NCI-H128 (cell line): ENCODE data around the gene PCNX3.
A peak's percentile ranks its signal among the peaks of the same experiment; 100 is the strongest.

Experiments
- DNase-seq: peaks from one replicate; lab custom pipeline; 2025; ENCODE audit not compliant: unreplicated experiment; lab: John Stamatoyannopoulos, UW

Gene PCNX3

GRCh38 chr11:65615229-65615949 lies at the start of gene PCNX3:
Gene PCNX3, plus strand, starts transcription at chr11:65615776. Its CDS starts 536 bp downstream, at chr11:65616312.
- DNase-seq = peak; percentile 100

DNA sequence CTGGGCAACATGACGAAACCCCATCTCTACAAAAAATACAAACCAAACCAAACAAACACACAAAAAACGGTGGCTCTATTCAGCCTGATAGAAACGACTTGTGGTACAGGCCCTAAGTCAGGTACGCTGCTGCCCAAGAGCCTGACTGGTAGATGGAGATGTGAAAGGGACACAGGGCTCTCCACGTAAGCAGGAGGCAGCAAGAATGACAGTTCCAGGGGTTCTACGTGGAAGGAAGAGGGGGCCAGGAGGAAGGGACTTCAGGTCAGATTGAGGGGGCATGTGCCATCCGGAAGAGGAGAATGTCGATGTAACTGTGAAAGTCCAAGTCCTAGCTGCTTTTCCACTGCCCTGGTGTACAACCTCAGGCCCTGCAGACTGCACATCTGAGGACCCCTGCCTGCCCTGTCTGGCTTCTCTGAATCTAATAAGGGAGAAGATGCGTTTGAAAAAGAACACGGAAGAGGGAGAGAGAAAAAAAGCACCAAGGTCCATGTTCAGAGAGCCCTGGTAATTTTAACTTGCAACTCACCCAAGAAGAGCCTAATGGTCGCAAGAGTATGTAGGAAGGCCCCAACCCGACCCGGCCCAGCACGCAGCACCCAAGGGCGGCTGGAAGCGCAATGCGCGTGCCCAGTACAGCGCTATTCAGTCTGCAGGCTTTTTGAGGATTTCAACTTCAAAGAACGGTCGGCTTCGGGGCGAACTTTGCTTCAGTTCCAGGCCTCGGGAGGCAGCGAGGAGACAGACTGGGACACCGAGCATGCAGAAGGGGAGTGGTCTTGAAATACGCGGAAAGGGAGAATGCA lies 46.2 kb upstream of the PCNX3 start:
- no peak for DNase-seq

- peak; percentile 96 for DNase-seq
Observed at GRCh38 chr11:65569973-65570918, 45.3 kb upstream of the PCNX3 start, which contains the start of gene ZNRD2. Gene ZNRD2, plus strand, starts transcription at chr11:65570477. Its CDS starts 15 bp downstream, at chr11:65570492.

- DNase-seq = no peak
Observed at GRCh38 chr11:65571420-65571819, 44.2 kb upstream of the PCNX3 start.

GRCh38 chr11:65571940-65572339 lies 43.6 kb upstream of the PCNX3 start:
- peak; percentile 34 for DNase-seq

DNA sequence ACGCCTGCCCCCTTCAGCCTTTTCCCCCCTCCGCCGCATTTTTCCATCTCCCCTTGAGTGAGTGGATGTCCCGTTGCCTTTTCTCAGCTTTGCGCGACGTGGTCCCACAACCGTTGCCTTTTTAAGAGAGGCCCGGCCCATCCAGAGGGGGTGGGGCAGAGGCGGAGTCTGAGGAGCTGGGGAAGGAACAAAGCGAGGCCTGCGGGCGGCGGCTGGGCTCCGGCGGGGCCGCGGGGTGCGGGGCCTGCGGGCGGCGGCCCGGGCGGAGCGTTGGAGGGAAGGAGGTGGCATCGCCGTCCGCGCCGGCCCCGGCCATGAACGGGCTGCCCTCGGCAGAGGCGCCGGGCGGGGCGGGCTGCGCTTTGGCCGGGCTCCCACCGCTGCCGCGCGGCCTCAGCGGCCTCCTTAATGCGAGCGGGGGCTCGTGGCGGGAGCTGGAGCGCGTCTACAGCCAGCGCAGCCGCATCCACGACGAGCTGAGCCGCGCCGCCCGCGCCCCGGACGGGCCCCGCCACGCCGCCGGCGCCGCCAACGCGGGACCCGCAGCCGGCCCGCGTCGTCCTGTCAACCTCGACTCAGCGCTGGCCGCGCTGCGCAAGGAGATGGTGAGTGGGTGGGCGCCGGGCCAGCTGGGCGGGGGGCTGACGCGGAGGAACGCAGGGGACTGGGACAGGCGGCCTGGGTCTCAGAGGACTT lies 43.1 kb upstream of the PCNX3 start, which contains the start of gene FAM89B:
Gene FAM89B, plus strand, starts transcription at position 183 of the 696 bp plus-strand sequence. Its CDS starts 132 bp downstream, at position 315.
- DNase-seq = peak; percentile 70

- DNase-seq = no peak
Observed at GRCh38 chr11:65573391-65574079, 42.0 kb upstream of the PCNX3 start.

- peak; percentile 31 for DNase-seq
Observed at GRCh38 chr11:65574109-65574810, 41.3 kb upstream of the PCNX3 start.

DNA sequence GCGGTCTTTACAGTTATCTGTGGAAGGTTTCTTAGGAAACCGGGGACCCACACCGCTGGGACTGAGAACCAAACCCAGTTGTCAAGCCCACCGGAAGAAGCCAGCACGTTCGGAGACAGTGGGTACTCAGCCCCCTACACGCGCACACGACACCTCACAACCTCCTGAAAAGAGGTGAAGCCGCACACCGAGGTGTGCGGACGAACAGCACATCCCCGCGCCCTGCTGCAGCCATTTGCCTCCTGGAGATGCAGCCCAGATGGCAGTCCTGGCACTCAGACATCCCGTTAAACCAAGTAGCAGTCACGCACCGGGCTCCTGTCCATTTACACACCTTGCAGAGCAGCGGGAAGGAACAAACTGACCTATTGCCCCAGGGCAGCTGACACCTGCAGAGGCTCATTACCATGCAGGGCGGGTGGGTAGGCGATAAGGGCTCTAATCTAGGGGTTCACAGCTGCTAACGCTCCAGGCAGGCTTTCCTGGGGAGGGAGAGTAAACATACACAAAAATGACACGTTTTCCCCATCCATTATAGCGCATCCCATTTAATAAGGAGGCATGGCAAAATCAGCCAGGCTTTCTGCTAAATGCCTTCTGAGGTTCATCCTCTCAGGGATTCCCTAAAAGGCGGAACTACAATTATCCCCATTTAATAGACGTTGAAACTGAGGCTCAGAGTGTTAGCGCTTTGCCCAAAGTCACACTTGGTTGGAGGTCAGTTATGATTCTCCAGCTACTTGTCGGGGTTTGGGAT lies 40.6 kb upstream of the PCNX3 start:
- no peak for DNase-seq

DNA sequence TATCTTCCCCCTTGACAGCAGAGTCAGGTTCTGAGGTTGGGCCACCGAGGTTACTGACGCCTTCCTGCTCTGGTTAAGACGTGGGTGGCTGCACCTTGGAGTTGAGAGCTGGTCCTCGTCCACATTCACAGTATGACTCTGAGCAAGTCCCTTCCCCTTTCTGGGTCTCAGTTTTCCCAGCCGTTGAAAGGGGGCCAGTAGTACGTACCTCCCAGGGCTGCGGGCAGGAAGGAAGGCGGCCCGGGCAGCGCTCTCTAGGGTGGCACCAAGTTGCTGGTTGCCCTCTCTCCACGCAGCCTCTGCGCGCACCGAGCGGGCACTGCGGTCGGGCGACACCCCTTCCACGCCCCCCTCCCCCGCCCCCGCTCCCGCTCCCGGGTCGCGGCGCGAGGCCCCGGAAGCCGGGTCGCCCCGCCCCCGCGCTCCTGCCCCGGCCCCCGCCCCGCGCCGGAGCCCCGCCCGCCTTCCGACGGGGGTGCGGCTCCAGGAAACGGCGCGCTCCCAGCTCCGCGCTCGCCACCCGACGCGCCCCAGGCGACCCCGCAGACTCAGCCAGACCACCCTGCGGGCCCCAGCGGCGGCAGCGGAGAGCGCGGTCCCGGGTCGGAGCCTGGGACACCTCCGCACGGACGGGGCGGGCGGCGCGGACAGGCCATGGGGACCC lies 39.9 kb upstream of the PCNX3 start, which contains the start of gene EHBP1L1:
Gene EHBP1L1, plus strand, starts transcription at position 486 of the 664 bp plus-strand sequence. CDS start 250 bp downstream, outside the sequence.
- no peak for DNase-seq

DNA sequence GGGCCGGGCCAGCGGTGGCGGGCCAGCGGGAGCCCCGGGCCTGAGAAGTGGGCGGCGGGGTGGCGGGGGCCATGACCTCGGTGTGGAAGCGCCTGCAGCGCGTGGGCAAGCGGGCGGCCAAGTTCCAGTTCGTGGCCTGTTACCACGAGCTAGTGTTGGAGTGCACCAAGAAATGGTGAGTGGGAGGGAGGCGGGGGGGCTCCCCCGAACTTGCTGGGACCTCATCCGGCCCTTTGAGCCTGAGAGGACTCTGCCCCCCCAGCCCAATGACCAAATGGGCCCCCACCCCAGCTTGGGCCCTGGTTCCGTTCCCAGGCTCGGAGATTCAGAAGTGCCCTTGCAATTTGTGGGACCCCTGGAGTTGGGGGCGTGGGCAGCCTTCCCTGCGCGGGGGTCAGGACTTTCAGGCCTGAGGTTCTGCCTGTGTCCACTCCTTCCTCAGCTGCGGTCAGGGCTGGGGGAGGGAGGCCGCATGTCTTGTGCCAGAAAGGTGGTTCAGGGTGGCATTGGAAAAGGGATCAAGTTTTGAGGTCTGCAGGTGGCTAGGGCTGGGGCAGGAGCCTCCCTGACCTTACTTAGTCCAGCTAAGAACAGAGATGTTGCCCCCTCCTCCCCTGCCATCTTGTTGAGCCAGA lies 39.2 kb upstream of the PCNX3 start:
- no peak for DNase-seq

DNA sequence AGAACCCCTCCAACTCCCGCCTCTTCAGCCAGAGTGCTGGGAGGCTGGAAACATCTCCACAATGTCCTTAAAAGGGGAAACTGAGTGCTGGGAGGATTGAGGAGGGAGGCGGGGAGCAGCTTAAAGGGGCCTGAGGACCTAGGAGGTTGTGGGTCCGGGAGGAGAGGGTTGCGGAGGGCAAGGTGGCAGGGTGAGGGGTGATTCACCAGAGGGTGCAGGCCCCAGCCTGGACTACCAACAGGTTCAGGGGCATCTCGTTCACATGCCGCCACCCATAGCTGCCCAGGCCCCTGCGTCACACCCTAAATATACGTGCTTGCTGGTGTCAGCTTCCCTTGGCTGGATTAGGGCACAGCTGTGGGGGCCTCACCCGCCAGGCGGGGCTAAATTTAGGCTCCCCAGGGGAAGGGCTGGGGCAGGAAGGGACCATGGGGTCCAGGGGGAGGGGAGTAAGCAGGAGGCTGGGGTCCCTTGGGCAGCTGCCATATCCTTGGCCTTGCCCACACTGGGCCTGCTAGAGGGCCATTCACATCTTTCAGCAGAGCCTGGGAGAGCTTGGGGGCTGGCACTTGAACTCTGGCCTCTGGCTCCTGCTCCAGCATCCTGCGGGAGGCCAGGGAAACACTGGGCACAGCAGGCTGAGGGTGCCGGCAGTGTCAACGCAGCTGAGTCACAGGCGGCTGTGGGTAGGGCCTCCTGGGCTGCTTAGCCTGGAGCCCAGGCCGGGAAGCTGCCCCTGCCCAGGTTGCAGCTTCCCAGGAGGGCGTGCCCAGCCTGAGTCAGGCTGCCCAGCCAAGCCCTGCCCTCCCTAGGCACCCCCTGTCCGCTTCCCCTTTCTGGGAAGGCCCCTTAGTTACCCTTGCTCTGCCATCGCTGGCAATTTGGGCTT lies 38.5 kb upstream of the PCNX3 start:
- DNase-seq = no peak

GRCh38 chr11:65577756-65578109 lies 37.8 kb upstream of the PCNX3 start:
- DNase-seq = no peak

- no peak for DNase-seq
Observed at GRCh38 chr11:65578134-65578533, 37.4 kb upstream of the PCNX3 start.

DNA sequence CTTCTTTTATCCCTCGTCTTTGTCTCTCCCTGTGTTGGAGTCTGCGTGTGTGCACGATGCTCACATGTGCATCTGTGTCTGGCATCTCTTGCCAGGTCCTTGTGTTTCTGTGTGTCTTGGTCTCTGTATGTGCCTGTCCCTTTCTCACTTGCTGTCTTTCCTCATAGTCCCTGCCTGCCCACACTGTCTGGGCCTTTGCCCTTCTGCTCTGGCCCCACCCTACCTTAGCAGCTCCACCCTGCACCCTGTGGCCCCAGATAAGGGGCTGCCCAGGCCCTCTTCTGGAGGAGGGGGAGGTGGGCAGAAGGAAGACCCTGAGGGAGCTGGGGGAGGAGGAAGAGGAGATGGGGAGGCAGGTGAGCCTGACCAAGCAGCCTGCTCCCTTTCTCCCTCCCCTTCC lies 36.9 kb upstream of the PCNX3 start:
- no peak for DNase-seq

DNA sequence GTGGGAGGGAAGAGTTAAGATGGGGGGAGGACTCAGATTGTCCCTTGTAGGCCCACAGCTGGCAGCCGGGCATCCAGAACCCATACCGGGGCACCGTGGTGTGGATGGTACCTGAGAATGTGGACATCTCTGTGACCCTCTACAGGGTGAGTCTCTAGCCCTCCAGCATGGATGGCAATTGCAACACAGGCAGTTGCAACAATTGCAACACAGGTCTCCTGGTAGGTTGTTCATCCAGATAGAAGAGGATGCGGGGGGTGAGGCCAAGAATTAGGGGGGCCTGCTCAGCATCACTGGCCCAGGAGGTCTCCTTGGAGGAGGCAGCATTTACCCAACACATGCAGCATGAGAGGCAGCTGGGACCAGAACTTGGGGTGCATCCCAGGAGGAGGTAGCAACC lies 36.3 kb upstream of the PCNX3 start:
- no peak for DNase-seq
